HCEC 1CT (cell line): ENCODE data around the gene THEMIS.
A peak's percentile ranks its signal among the peaks of the same experiment; 100 is the strongest.
"Not testable (repeated sequence)": the region's sequence is repeated elsewhere in the genome, so short reads cannot be mapped to it uniquely, and the experiment has no call there.

Experiments used
- DNase-seq: peaks from one replicate; pipeline ENCODE4 v3.0.0-alpha.2; 2017

Gene THEMIS

GRCh38 chr6:127710668-127711067, 190.2 kb downstream of the THEMIS start:
- DNase-seq: no peak

DNA sequence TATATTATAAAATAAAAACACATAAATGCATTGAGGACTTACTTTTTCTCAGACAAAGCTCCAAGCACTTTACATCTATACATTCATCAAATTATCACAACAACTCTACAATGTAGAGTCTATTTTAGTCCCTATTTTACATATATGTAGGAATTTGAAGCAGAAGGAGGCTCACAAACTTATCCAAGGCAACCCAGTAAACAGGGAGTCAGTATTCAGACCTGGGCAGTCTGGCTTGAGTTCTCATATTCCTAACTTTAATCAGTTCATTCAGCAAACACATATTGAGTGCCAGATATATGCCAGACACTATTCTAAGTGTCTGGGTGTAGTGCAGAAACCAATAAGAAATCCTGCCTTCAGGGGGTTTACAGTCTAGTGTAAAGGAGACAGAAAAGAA, 194.6 kb downstream of the THEMIS start:
- no peak for DNase-seq

- DNase-seq: no peak
Observed at GRCh38 chr6:127695108-127695507, 205.8 kb downstream of the THEMIS start.

DNA sequence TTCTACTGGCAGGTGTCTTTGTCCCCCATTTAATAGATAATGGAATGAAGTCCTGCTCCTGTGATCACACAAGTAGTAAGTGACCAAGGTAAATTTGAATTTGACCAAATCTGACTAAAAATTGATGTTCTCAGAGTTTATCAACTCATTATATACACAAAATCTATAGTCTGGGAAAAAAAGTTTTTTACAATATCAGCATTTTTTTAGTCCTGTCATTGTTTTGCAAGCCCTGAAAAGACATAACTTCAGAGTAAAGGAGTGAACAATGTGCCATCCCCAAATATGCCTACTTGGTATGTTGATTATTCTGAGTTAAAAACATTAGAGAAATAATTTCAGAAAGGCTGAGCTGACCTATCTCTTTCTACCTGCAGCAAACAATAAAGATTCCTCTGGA, 209.7 kb downstream of the THEMIS start:
- no peak for DNase-seq

GRCh38 chr6:127690588-127690987, 210.3 kb downstream of the THEMIS start:
- no peak for DNase-seq

DNA sequence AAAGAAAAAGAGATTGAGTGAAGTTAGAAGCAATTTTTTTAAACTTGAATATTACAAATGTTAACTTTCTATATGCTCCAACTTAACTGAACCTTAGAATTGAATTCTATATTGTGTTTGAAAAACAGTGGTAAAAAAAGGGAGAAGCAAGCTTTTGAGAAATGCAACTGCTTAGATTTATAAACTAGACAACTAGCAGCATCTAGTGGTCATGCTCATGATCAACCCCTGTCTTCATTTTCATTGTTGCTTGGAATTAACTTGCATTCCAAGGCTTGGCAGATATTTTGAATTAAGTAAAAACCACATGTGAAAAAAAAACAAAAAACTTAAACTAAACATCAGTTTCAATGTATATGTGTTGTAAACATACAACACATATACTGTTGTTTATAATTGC, 210.8 kb downstream of the THEMIS start:
- DNase-seq: peak; percentile 26

GRCh38 chr6:127687490-127687889, 213.4 kb downstream of the THEMIS start:
- DNase-seq: not testable (repeated sequence)

GRCh38 chr6:127686084-127686483, 214.8 kb downstream of the THEMIS start:
- DNase-seq: no peak

- no peak for DNase-seq
Observed at GRCh38 chr6:127684501-127684900, 216.4 kb downstream of the THEMIS start.
